ENCODE measurements around the gene MB.

MB gene

DNA sequence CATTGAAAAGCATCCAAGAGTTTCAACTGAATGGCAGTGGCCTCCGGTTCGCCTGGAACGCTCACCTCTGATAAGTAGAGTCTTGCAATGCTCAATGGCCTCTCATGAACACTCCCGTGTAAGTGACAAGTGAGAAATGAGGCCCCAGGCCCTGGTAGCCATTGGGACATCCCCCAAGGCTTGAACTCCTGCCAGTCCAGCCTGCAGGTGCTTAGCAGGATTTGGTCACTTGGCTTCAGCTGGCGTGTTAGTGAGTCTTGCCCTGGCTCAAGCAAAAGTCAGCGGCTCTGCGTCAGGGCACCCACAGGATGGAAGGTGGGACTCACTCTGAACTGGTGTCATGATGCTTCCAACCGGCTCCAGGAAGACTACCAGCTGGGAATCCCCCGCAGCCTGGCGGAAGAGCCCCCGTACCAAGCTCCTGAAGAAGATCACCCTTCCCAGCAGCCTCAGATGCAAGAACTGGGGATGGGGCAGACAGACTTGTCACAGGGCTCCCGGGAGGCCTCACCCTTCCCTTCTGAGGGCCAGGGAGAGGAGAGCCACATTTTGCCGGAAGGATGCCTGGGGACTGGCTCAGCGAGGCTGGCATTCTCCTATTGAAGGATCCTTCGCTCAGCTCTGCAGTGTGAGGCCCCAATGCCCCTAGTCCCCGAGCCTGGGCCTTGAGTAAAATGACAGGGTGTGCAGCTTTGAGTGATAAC, 19.3 kb downstream of the MB start:
- ATAC-seq: no peak
- TF ChIP-seq TOX (CRISPR knock-in tag; IDR thresholded peaks at IDR 0.05; ENCODE audit: borderline replicate concordance): no peak
- no peak for TF ChIP-seq OSR1 (CRISPR knock-in tag; IDR thresholded peaks at IDR 0.05)
- TF ChIP-seq ZFP30 (CRISPR knock-in tag; IDR thresholded peaks at IDR 0.05): no peak
- TF ChIP-seq TSHZ2 (CRISPR knock-in tag; IDR thresholded peaks at IDR 0.05): no peak
- no peak for TF ChIP-seq POU6F1 (CRISPR knock-in tag; IDR thresholded peaks at IDR 0.05; ENCODE audit: borderline replicate concordance, low read depth)
- TF ChIP-seq ZFP3 (CRISPR knock-in tag; IDR thresholded peaks at IDR 0.05): no peak
- TF ChIP-seq TCF4 (CRISPR knock-in tag; IDR thresholded peaks at IDR 0.05; ENCODE audit: borderline replicate concordance): no peak
- TF ChIP-seq CSRNP3 (CRISPR knock-in tag; IDR thresholded peaks at IDR 0.05): no peak
- TF ChIP-seq GLIS3 (CRISPR knock-in tag; IDR thresholded peaks at IDR 0.05): no peak
- TF ChIP-seq, protein P1, sequence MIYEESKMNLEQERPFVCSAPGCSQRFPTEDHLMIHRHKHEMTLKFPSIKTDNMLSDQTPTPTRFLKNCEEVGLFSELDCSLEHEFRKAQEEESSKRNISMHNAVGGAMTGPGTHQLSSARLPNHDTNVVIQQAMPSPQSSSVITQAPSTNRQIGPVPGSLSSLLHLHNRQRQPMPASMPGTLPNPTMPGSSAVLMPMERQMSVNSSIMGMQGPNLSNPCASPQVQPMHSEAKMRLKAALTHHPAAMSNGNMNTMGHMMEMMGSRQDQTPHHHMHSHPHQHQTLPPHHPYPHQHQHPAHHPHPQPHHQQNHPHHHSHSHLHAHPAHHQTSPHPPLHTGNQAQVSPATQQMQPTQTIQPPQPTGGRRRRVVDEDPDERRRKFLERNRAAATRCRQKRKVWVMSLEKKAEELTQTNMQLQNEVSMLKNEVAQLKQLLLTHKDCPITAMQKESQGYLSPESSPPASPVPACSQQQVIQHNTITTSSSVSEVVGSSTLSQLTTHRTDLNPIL (CRISPR knock-in tag; IDR thresholded peaks at IDR 0.05; ENCODE audit: low read depth): no peak

DNA sequence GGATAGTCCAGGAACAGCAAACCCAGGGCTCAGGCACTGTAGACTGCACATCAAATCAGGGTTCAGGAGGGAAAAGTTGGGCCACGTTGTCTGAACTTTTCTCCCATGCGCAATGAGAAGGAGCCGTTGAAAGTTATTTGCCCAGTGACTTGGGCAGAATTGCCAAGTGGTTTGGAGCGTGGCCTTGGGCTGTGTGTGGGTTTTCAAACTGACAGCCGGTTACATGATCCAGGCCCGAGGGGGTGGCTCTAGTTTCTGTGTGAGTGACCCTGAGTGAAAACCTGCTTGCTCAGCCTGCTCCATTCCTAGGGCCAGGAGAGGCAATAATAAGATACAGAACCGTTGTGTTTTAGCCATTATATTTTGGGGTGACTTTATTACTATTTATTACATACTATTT, 20.3 kb downstream of the MB start:
- peak; percentile 47; the same call in 2 of the 3 replicates for ATAC-seq
- TF ChIP-seq RARB (CRISPR knock-in tag; IDR thresholded peaks at IDR 0.05) (no peak), CSRNP3 (CRISPR knock-in tag; IDR thresholded peaks at IDR 0.05) (no peak), ZNF70 (CRISPR knock-in tag; IDR thresholded peaks at IDR 0.05) (no peak), GLIS3 (CRISPR knock-in tag; IDR thresholded peaks at IDR 0.05) (no peak), ZFP3 (CRISPR knock-in tag; IDR thresholded peaks at IDR 0.05) (no peak), ISL1 (CRISPR knock-in tag; IDR thresholded peaks at IDR 0.05) (no peak), ZC3H10 (CRISPR knock-in tag; IDR thresholded peaks at IDR 0.05) (no peak), ZNF8 (CRISPR knock-in tag; IDR thresholded peaks at IDR 0.05) (no peak)
- TF ChIP-seq, protein P1 (CRISPR knock-in tag; IDR thresholded peaks at IDR 0.05; ENCODE audit: low read depth): no peak

GRCh38 chr22:35594686-35595085, 22.4 kb downstream of the MB start:
- ATAC-seq: no peak
- no peak for TF ChIP-seq CSDC2 (CRISPR knock-in tag; IDR thresholded peaks at IDR 0.05)
- TF ChIP-seq BACH2 (CRISPR knock-in tag; IDR thresholded peaks at IDR 0.05; ENCODE audit: borderline replicate concordance): no peak
- no peak for TF ChIP-seq GLIS3 (CRISPR knock-in tag; IDR thresholded peaks at IDR 0.05)
- TF ChIP-seq ZFP3 (CRISPR knock-in tag; IDR thresholded peaks at IDR 0.05): no peak
- no peak for TF ChIP-seq OSR1 (CRISPR knock-in tag; IDR thresholded peaks at IDR 0.05)
- TF ChIP-seq ISL1 (CRISPR knock-in tag; IDR thresholded peaks at IDR 0.05): no peak
- no peak for TF ChIP-seq ZFP30 (CRISPR knock-in tag; IDR thresholded peaks at IDR 0.05)
- TF ChIP-seq ZNF8 (CRISPR knock-in tag; IDR thresholded peaks at IDR 0.05): no peak

Measured in SK-N-SH treated with all-trans-retinoic acid at 6 μM for 48 hours (cell line).